Ectodermal cell (in vitro differentiated cells): ENCODE measurements around the gene SLC66A2.

Experiments used
- H3K27ac ChIP-seq: 2 replicates; pipeline ENCODE4 v1.7.0; 2013; ENCODE audit warnings: mild to moderate bottlenecking, low read depth, low read length; ENCODE audit not compliant: insufficient read depth, poor library complexity, severe bottlenecking
- H3K27me3 ChIP-seq: 2 replicates; pipeline ENCODE4 v1.7.0; 2013; ENCODE audit warnings: mild to moderate bottlenecking, low read length; ENCODE audit not compliant: insufficient read depth, control insufficient read depth, poor library complexity, severe bottlenecking
- H3K36me3 ChIP-seq: one replicate; pipeline ENCODE4 v1.7.0; 2013; ENCODE audit warnings: low read length; ENCODE audit not compliant: control insufficient read depth, insufficient read depth
- H3K4me1 ChIP-seq: one replicate; pipeline ENCODE4 v1.7.0; 2013; ENCODE audit warnings: low read length; ENCODE audit not compliant: control insufficient read depth, insufficient read depth
- H3K4me3 ChIP-seq: 2 replicates; pipeline ENCODE4 v1.7.0; 2013; ENCODE audit warnings: low read depth, low read length, control low read depth; ENCODE audit not compliant: insufficient read depth
- H3K9me3 ChIP-seq: 2 replicates; pipeline ENCODE4 v1.7.0; 2013; ENCODE audit warnings: mild to moderate bottlenecking, low read length, moderate library complexity; ENCODE audit not compliant: control insufficient read depth
- WGBS, 2 experiments: methylation state at CpG; one replicate each; pipeline ENCODE4 v1.1.7; 2013; ENCODE audit warnings: missing lambda C conversion rate in 2 of 2; 5-methylcytosine and 5-hydroxymethylcytosine counted together

SLC66A2 gene

DNA sequence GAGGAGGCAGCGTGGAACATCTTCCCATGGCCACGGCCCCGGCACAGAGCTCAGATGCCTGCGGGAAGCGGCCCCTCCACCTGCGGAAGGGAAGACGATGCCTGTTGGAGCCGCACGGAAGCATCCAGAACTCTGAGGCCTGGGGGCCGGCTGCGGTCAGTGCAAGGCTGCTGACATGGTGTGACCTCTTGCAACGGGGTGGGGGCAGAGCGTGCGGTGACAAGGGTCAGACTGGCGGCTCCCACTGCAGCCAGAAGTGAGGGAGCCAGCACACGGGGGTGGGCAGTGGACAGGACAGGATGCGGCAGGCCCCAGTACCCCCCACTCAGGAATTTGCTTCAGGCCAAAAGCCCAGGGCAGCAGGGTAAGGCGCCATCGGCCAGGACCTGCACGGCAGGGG is 48.8 kb downstream of the SLC66A2 start:
- Histone ChIP-seq H3K4me3 (no peak overlapping the region), H3K27me3 (no peaks in the 10 kb centered on the region), H3K27ac (no peak overlapping the region), H3K4me1 (no peaks in the 10 kb centered on the region), H3K36me3 (peaks cover 12% of the 10 kb centered on the region), H3K9me3 (peaks cover 6% of the 10 kb centered on the region)
- 95 to 96% methylated on average over 20 of the region's 20 CpGs for WGBS, 2 experiments

DNA sequence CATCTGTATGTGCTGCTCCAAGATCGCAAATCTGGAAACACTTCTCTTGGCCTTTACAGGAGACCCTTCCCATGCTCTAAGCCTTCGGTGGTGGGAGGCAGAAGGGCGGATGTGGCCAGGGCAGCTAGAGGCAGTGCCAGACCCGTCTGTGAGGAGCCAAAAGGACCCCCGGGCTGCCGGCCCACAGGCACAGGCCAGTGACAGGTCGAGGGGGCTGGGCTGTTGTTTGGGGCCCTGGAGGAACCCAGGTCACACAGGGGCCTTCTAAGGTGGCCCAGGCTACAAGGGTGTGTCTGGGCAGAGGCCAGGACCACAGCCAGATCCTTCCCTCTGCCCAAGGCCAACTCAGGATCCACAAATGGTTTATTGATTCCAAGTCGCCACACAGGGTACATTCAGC is 49.4 kb downstream of the SLC66A2 start:
- no peak overlapping the region for H3K4me3 ChIP-seq
- peaks cover 6% of the 10 kb centered on the region for H3K9me3 ChIP-seq
- no peak overlapping the region for H3K27ac ChIP-seq
- peaks cover 12% of the 10 kb centered on the region for H3K36me3 ChIP-seq
- no peaks in the 10 kb centered on the region for H3K27me3 ChIP-seq
- 94% methylated on average over 8 of the region's 8 CpGs for WGBS, 2 experiments
- no peaks in the 10 kb centered on the region for H3K4me1 ChIP-seq

DNA sequence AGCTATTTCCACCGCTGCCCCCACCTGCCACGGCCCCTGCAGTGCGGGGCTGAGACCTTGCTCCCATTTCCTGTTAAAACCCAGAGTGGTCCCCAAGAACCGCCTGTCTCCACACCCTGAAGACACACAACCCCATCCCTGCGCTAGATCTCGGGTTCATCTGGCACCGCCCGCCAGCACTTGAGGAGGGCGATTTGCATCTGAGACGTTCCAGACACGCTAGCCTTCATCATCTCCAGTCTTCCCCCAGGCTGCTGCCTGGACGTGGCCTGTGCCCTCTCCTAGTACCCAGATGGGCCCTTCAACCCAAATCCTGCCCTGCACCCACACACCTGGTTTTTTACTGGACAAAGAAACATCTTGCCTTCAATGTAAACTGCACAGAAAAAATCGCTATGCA is 49.8 kb downstream of the SLC66A2 start:
- peaks cover 12% of the 10 kb centered on the region for H3K36me3 ChIP-seq
- H3K27ac ChIP-seq = no peak overlapping the region
- H3K4me3 ChIP-seq = no peak overlapping the region
- WGBS, 2 experiments = 94 to 97% methylated on average over 13 of the region's 13 CpGs
- no peaks in the 10 kb centered on the region for H3K27me3 ChIP-seq
- peaks cover 6% of the 10 kb centered on the region for H3K9me3 ChIP-seq
- H3K4me1 ChIP-seq = no peaks in the 10 kb centered on the region

DNA sequence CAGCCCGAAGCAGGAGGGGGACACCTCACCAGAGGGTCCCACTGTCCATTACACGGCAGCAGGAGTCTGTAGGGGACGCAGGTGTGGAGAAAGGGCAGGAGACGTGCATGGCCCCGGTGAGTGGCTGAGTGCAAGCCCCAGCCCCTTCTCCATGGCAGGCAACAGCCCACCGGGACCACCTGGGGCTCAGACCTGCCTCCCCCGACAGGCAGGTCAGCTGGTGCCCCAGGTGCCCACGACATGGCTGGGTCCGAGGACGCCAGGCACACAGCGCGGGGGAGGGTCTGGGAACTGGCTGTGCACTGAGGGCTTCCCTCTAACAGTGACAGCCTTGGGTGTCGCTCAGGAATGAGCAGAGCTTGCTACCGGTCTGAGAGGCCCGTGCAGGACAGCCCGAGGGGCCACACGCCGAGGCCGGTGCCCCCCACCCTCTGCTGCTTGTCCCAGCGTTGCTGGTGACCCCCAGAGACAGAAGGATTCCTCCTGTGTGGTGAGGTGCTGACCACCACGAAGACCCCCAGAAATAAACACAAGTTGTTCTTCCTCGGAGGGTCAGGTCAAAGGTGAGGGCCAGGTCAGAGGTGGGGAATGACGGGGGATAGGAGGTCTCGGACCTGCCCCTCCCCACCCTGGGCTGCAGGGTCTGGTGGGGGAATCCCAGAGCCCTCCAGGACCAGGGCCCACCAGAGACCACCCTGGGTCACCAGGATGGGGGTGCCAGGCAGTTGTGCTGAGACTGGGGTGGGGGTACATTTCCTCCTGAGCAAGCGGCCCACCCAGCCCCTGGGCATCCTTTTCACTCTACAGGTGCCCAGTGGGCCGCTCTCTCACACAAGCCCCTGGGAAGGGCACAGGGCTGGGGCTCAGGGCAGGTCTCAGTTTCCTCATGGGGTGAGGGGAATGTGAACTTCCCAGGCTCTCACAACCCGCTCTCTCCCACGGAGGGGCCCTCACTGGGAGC is 50.6 kb downstream of the SLC66A2 start:
- peaks cover 6% of the 10 kb centered on the region for H3K9me3 ChIP-seq
- peaks cover 12% of the 10 kb centered on the region for H3K36me3 ChIP-seq
- WGBS, 2 experiments = 95% methylated on average over 28 of the region's 28 CpGs

DNA sequence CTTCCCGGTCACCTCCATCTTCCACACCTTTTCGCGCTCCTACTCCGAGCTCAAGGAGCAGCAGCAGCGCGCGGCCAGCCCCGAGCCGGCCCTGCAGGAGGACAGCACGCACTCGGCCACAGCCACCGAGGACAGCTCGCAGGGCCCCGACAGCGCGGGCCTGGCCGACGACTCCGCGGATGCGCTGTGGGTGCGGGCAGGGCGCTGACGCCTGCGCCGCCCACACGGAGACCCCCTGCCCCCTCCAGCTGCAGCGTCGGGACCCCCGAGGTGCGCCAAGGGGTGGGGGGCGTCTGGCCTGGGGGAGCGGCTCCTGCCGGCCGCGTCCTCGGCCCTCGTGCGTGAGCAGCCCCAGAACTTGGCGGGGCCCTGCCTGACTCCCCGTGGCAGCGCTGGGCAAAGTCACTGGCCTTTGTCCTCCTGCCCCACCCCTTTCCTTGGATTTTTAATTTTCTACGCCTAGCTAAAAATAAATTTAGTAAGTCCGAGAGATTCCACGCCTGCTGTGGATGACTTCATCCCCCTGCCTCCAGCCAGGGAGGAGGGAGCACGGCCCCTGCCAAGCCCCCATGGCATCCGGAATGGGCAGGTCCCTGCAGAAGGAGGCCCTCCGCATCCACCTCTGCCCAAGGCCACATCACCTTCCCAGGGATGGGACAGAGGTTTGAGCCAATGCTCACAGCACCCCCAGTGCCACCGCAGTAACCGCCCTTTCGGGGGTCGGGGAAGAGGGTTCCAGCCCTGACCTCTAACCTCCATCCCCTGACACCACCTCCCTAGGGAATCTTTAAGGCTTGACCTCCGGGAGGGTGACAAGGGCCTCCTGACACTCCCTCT is 51.6 kb downstream of the SLC66A2 start:
- Histone ChIP-seq H3K27ac (no peak overlapping the region), H3K4me1 (no peaks in the 10 kb centered on the region), H3K36me3 (peaks cover 12% of the 10 kb centered on the region), H3K27me3 (no peaks in the 10 kb centered on the region), H3K9me3 (peaks cover 6% of the 10 kb centered on the region), H3K4me3 (no peak overlapping the region)
- 95 to 96% methylated on average over 53 of the region's 53 CpGs for WGBS, 2 experiments

More for the DNA sequence above, 50.6 kb downstream of the SLC66A2 start:
- H3K4me3 ChIP-seq = no peak overlapping the region
- no peaks in the 10 kb centered on the region for H3K27me3 ChIP-seq
- H3K27ac ChIP-seq = no peak overlapping the region
- H3K4me1 ChIP-seq = no peaks in the 10 kb centered on the region

DNA sequence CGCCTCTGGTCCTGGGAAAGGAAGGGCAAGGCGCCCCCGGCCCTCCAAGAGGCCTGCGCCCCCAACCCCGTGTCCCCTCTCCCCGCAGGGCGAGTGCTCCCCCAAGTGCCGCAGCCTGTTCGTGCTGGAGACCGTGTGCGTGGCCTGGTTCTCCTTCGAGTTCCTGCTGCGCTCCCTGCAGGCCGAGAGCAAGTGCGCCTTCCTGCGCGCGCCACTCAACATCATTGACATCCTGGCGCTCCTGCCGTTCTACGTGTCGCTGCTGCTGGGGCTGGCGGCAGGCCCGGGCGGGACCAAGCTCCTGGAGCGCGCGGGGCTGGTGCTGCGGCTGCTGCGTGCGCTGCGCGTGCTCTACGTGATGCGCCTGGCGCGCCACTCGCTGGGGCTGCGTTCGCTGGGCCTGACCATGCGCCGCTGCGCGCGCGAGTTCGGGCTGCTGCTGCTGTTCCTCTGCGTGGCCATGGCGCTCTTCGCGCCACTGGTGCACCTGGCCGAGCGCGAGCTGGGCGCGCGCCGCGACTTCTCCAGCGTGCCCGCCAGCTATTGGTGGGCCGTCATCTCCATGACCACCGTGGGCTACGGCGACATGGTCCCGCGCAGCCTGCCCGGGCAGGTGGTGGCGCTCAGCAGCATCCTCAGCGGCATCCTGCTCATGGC is 52.4 kb downstream of the SLC66A2 start:
- no peaks in the 10 kb centered on the region for H3K27me3 ChIP-seq
- 96% methylated on average over 70 of the region's 70 CpGs for WGBS, 2 experiments
- H3K9me3 ChIP-seq = peaks cover 6% of the 10 kb centered on the region
- H3K4me3 ChIP-seq = no peak overlapping the region
- peaks cover 12% of the 10 kb centered on the region for H3K36me3 ChIP-seq
- H3K4me1 ChIP-seq = no peaks in the 10 kb centered on the region
- no peak overlapping the region for H3K27ac ChIP-seq

DNA sequence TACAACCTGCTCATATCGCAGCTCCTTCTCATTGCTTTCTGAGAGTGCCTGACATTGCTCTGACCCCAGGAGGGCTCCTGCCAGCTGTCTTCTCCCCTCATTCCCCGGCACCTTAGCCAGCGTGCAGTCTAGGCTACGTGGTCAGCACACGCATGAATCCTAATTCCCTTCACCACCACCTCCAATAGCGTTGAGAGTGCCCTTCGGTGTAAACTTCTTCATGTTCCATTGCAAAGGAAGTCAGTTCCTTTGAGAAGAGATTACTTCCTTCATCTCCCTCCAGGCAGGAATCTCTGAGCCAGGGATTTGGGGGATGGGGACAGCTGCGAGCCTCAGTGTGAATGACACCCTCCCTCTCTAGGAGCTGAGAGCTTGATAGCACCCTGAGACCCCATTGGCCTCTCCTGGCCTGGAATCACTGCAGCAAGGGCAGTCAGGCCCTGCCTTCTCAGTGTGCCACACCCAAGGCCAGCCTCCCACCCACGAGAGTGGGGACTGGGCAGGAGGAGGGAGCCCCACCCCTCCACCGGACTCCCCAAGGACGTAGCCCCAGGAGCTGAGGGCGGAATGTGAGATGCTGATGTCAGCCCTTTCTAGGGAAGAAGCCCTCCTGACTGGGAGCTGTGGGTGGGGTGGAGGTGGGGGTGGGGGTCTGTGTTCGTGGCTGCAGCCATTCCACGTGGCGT is 53.4 kb downstream of the SLC66A2 start:
- Histone ChIP-seq H3K9me3 (peaks cover 6% of the 10 kb centered on the region), H3K4me3 (no peak overlapping the region), H3K36me3 (peaks cover 4% of the 10 kb centered on the region), H3K4me1 (no peaks in the 10 kb centered on the region), H3K27me3 (no peaks in the 10 kb centered on the region), H3K27ac (no peak overlapping the region)
- WGBS, 2 experiments = 93 to 95% methylated on average over 15 of the region's 15 CpGs

DNA sequence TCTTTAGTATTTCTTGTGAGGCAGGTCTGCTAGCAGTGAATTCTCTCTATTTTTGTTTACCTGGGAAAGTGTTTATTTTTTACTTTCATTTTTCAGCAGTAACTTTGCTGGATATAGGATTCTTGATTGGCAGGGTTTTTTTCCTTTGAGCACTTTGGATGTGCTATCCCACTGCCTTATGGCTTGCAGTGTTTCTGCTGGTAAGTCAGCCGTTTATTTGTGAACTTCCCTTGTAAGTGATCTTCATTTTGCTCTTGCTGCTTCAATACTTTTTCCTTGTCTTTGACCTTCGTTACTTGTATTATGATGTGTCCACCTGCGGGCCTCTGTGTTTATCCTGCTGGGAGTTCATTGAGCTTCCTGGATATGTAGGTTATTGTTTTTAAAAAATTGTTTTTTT is 54.7 kb downstream of the SLC66A2 start:
- Histone ChIP-seq H3K36me3 (no peaks in the 10 kb centered on the region), H3K4me3 (no peak overlapping the region), H3K27me3 (no peaks in the 10 kb centered on the region), H3K27ac (no peak overlapping the region), H3K9me3 (peaks cover 6% of the 10 kb centered on the region), H3K4me1 (no peaks in the 10 kb centered on the region)
- WGBS, 2 experiments = 90 to 100% methylated on average over 2 to 3 of the region's 3 CpGs

DNA sequence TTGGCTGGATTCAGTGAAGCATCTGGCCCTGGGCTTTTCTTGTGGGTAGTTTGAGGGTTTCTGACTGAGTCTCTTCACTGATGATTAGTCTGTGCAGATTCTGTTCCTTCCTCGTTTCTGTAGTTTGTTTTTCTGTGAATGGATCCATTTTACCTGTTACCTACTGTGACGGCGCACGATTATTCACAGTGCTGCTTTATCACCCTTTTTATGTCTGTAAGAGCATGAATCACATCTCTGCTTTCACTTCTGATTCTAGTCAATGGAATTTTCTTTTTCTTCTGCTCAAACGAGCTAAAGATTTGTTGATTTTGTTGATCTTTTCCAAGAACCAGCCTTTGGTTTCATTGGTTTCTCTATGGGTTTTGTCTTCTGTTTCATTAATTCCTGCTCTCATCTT is 60.8 kb downstream of the SLC66A2 start:
- H3K4me3 ChIP-seq = no peak overlapping the region
- 87 to 93% methylated on average over 5 of the region's 5 CpGs for WGBS, 2 experiments
- H3K27me3 ChIP-seq = no peaks in the 10 kb centered on the region
- H3K4me1 ChIP-seq = no peaks in the 10 kb centered on the region
- no peaks in the 10 kb centered on the region for H3K36me3 ChIP-seq
- no peaks in the 10 kb centered on the region for H3K9me3 ChIP-seq
- no peak overlapping the region for H3K27ac ChIP-seq
